SK-N-SH (cell line): ENCODE measurements around the gene FCRLB. TPM values are rescaled to one million over a fixed set of nuclear protein-coding genes. Genes with fewer than 3 reads are reported as not detected.
"Not testable (repeated sequence)": the region's sequence is repeated elsewhere in the genome, so short reads cannot be mapped to it uniquely, and the experiment has no call there.

Experiments used
- CTCF ChIA-PET: fragments of 300-600, 350-600 bp; formaldehyde crosslinking; extraction: SDS; loops from one replicate; lab custom pipeline; 2021; lab: Yijun Ruan, JAX
- POLR2A ChIA-PET: fragments of 350-600 bp; sonication (Branson Sonifier 250); formaldehyde crosslinking; extraction: SDS; loops from one replicate; lab custom pipeline; 2020; ENCODE audit warnings: antibody characterized with exemption, inconsistent platforms; lab: Yijun Ruan, JAX
- DNase-seq: peaks from one replicate; pipeline ENCODE4 v3.0.0; 2012
- H2AFZ ChIP-seq: fragments of 200-600 bp; sonication (generic); 2 replicates; pipeline ENCODE4 v1.8.1; 2016; ENCODE audit warnings: antibody characterized with exemption, mild to moderate bottlenecking, low read depth
- H3F3A ChIP-seq: fragments of 200-600 bp; sonication (generic); replicated peaks from 2 replicates; pipeline ENCODE3; 2016; ENCODE audit warnings: antibody characterized with exemption, mild to moderate bottlenecking; ENCODE audit not compliant: insufficient read depth
- H3K27ac ChIP-seq, 2 experiments: fragments of 200-500 bp in 1 of 2; fragments of 200-600 bp in 1 of 2; sonication (Bioruptor generic) in 1 of 2; sonication (generic), shearing (Covaris generic) in 1 of 2; 2 replicates each; pipeline versions ENCODE4 v1.5.1 to v1.6.1; 2014 to 2016; ENCODE audit warnings: low read depth in 2 of 2, inconsistent platforms in 1 of 2, low read length in 1 of 2, mild to moderate bottlenecking in 1 of 2, mixed read lengths in 1 of 2
- H3K27me3 ChIP-seq: fragments of 200-600 bp; sonication (generic), shearing (Covaris generic); 2 replicates; pipeline ENCODE4 v1.6.1; 2016; ENCODE audit warnings: mixed run types; ENCODE audit not compliant: insufficient read depth
- H3K36me3 ChIP-seq, 2 experiments: fragments of 200-500 bp in 1 of 2; fragments of 200-600 bp in 1 of 2; sonication (Bioruptor generic) in 1 of 2; sonication (generic) in 1 of 2; replicated peaks in 1 of 2; 2 replicates each; pipeline versions ENCODE3 to v1.5.1; 2014 to 2016; ENCODE audit warnings: low read length in 1 of 2, mild to moderate bottlenecking in 1 of 2; ENCODE audit not compliant: insufficient read depth in 2 of 2, control insufficient read depth in 1 of 2
- H3K4me1 ChIP-seq, 2 experiments: fragments of 200-500 bp in 1 of 2; fragments of 200-600 bp in 1 of 2; sonication (Bioruptor generic) in 1 of 2; sonication (generic), shearing (Covaris generic) in 1 of 2; 2 replicates each; pipeline versions ENCODE4 v1.5.1 to v1.6.1; 2014 to 2016; ENCODE audit warnings: low read depth in 1 of 2, low read length in 1 of 2, mixed run types in 1 of 2; ENCODE audit not compliant: insufficient read depth in 2 of 2, control insufficient read depth in 1 of 2
- H3K4me2 ChIP-seq: fragments of 200-600 bp; sonication (generic), shearing (Covaris generic); 2 replicates; pipeline ENCODE4 v1.6.1; 2017; ENCODE audit warnings: mixed run types
- H3K4me3 ChIP-seq, 2 experiments: fragments of 200-500 bp in 1 of 2; fragments of 200-600 bp in 1 of 2; sonication (Bioruptor generic) in 1 of 2; sonication (generic), shearing (Covaris generic) in 1 of 2; 2 replicates each; pipeline versions ENCODE4 v1.5.1 to v1.8.1; 2014 to 2016; ENCODE audit warnings: low read depth in 2 of 2, inconsistent platforms in 1 of 2, low read length in 1 of 2, mild to moderate bottlenecking in 1 of 2, mixed read lengths in 1 of 2, moderate library complexity in 1 of 2
- H3K79me2 ChIP-seq: fragments of 200-600 bp; sonication (generic); 2 replicates; pipeline ENCODE4 v1.8.1; 2017; ENCODE audit warnings: mild to moderate bottlenecking; ENCODE audit not compliant: insufficient read depth
- H3K9ac ChIP-seq: fragments of 200-600 bp; sonication (generic); 2 replicates; pipeline ENCODE4 v1.6.1; 2017; ENCODE audit warnings: mixed run types
- H3K9me2 ChIP-seq: fragments of 200-600 bp; sonication (generic); 2 replicates; pipeline ENCODE4 v1.6.1; 2017; ENCODE audit warnings: mixed run types
- H3K9me3 ChIP-seq: fragments of 200-600 bp; sonication (generic); 2 replicates; pipeline ENCODE4 v1.6.1; 2017; ENCODE audit warnings: mixed run types, mild to moderate bottlenecking, moderate library complexity
- H4K20me1 ChIP-seq: fragments of 200-600 bp; sonication (generic); 2 replicates; pipeline ENCODE4 v1.6.1; 2017; ENCODE audit warnings: mild to moderate bottlenecking, mixed run types; ENCODE audit not compliant: insufficient read depth
- CTCF ChIP-seq: fragments of 200-600 bp; sonication (generic); IDR thresholded peaks from 2 replicates; pipeline ENCODE4 v1.6.1; 2017; ENCODE audit warnings: antibody characterized with exemption, mild to moderate bottlenecking, moderate library complexity
- EP300 ChIP-seq, 2 experiments: IDR thresholded peaks; 2 replicates each; pipeline versions ENCODE4 v1.4.0 to v1.6.1; 2012; ENCODE audit warnings: borderline replicate concordance in 1 of 2, low read depth in 1 of 2, low read length in 1 of 2
- FOXM1 ChIP-seq: IDR thresholded peaks from 2 replicates; pipeline ENCODE4 v1.4.0; 2012; ENCODE audit warnings: low read depth, mild to moderate bottlenecking
- GABPA ChIP-seq: IDR thresholded peaks from 2 replicates; pipeline ENCODE4 v1.4.0; 2012; ENCODE audit warnings: low read depth, mild to moderate bottlenecking
- SIN3A ChIP-seq: IDR thresholded peaks from 2 replicates; pipeline ENCODE4 v1.6.1; 2012; ENCODE audit warnings: low read depth, mild to moderate bottlenecking, low read length, moderate library complexity, borderline replicate concordance
- WGBS: methylation state at CpG from one replicate; pipeline ENCODE4 v1.1.6; 2017; ENCODE audit warnings: low lambda C conversion rate; 5-methylcytosine and 5-hydroxymethylcytosine counted together
- polyA plus RNA-seq, 3 experiments: library from polyadenylated mRNA; depleted of rRNA; stranded (reverse); fragments of >200 nt; gene quantifications; 2 replicates each; pipeline ENCODE4 v1.2.3, GENCODE V29; 2012
- TF ChIP-seq, protein P1 (sequence below): IDR thresholded peaks from 2 replicates; pipeline ENCODE4 v1.4.0; 2012; ENCODE audit warnings: low read depth, borderline replicate concordance

FCRLB gene, protein sequence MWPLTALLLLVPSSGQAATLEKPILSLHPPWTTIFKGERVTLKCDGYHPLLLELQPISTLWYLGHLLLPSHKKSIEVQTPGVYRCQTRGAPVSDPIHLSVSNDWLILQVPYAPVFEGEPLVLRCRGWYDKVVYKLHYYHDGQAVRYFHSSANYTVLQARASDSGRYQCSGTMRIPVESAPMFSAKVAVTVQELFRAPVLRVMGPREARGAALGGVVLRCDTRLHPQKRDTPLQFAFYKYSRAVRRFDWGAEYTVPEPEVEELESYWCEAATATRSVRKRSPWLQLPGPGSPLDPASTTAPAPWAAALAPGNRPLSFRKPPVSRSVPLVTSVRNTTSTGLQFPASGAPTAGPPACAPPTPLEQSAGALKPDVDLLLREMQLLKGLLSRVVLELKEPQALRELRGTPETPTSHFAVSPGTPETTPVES
- 2.0 and 2.6 TPM in 2 replicates for polyA plus RNA-seq (2012; rRNA removed)
- polyA plus RNA-seq (2012; cell fraction: cytosol; rRNA removed), result 1.3 and 2.0 TPM in 2 replicates
- 2.8 and 4.2 TPM in 2 replicates for polyA plus RNA-seq (2012; cell fraction: nucleus; rRNA removed)

- DNase-seq, result no peak
- H3K9me2 ChIP-seq, result no peaks in the 10 kb centered on the region
- no peak within 1 kb of the TSS for H3K4me3 ChIP-seq
- no peak within 1 kb of the TSS for H2AFZ ChIP-seq
- H3K36me3 ChIP-seq, result no peaks in the 10 kb centered on the region
- POLR2A ChIA-PET, result no interaction called here
- no peaks in the 10 kb centered on the region for H4K20me1 ChIP-seq
- no peaks in the 10 kb centered on the region; the same call in 1 of the 2 replicates for H3K79me2 ChIP-seq
- peak within 1 kb of the TSS; percentile 20; the same call in 1 of the 2 replicates for H3K9ac ChIP-seq
- 13% methylated on average over 3 of the region's 4 CpGs for WGBS
- H3K9me3 ChIP-seq, result no peaks in the 10 kb centered on the region
- peaks cover 5 to 11% of the 10 kb centered on the region in 2 experiments; a peak in 2 of 4 replicates for H3K4me1 ChIP-seq
- peaks cover 13% of the 10 kb centered on the region for H3F3A ChIP-seq
- peak within 1 kb of the TSS in 1 of 2 experiments; percentile 85; a peak in 2 of 4 replicates for H3K27ac ChIP-seq
- no peak for TF ChIP-seq GABPA
- no peak for TF ChIP-seq CTCF
- TF ChIP-seq EP300 (IDR thresholded peaks at IDR 0.05; ENCODE audit: borderline replicate concordance in 1 of 2, low read depth in 1 of 2, low read length in 1 of 2), result no peak
- no peak for TF ChIP-seq SIN3A
- TF ChIP-seq, protein P1, sequence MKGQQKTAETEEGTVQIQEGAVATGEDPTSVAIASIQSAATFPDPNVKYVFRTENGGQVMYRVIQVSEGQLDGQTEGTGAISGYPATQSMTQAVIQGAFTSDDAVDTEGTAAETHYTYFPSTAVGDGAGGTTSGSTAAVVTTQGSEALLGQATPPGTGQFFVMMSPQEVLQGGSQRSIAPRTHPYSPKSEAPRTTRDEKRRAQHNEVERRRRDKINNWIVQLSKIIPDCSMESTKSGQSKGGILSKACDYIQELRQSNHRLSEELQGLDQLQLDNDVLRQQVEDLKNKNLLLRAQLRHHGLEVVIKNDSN, result no peak
- TF ChIP-seq FOXM1, result no peak
- CTCF ChIA-PET, result no interaction called here
- no peaks in the 10 kb centered on the region for H3K27me3 ChIP-seq
- peak within 1 kb of the TSS; percentile 22 for H3K4me2 ChIP-seq
Observed at GRCh38 chr1:161720956-161721737, at the start of gene FCRLB. TSS of gene FCRLB (plus strand) at chr1:161721544. CDS start at chr1:161722673, 1,129 bp downstream.

- H3K79me2 ChIP-seq, H3K4me1 ChIP-seq, H3K27me3 ChIP-seq, DNase-seq, H3K4me2 ChIP-seq, H4K20me1 ChIP-seq, H3K9ac ChIP-seq, H3F3A ChIP-seq, H3K27ac ChIP-seq, CTCF ChIA-PET, POLR2A ChIA-PET, H3K9me2 ChIP-seq, H3K36me3 ChIP-seq, H3K9me3 ChIP-seq, H2AFZ ChIP-seq, H3K4me3 ChIP-seq: not testable (repeated sequence)
- 40% methylated on average over 3 of the region's 7 CpGs for WGBS
Observed at GRCh38 chr1:161673437-161673836, 47.9 kb upstream of the FCRLB start.

DNA sequence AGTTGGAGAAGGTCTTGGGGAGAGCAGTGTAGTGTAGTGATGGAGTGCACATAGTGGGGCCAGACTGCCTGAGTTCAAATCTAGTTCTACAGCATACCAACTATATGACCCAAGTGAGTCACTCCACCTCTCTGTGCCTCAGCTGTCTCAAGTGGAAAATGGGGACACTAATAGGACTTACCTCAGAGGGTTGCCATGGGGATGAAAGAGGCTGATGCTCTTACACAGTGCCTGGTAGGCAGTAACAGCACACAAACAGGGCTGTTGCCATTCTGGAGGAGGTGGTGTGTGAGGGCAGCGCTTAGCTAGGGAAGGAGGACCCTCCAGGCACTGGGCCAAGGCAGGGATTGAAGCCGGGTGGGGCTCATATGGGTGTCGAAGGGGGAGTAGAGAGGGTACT is 46.9 kb upstream of the FCRLB start:
- H3K27me3 ChIP-seq, H3K9ac ChIP-seq, H3K9me3 ChIP-seq, H3K4me3 ChIP-seq, H2AFZ ChIP-seq, H3F3A ChIP-seq, DNase-seq, H3K9me2 ChIP-seq, H3K4me1 ChIP-seq, H3K79me2 ChIP-seq, H3K4me2 ChIP-seq, POLR2A ChIA-PET, H3K27ac ChIP-seq, H4K20me1 ChIP-seq, CTCF ChIA-PET, H3K36me3 ChIP-seq: not testable (repeated sequence)
- 42% methylated on average over 3 of the region's 3 CpGs for whole genome bisulfite sequencing

DNA sequence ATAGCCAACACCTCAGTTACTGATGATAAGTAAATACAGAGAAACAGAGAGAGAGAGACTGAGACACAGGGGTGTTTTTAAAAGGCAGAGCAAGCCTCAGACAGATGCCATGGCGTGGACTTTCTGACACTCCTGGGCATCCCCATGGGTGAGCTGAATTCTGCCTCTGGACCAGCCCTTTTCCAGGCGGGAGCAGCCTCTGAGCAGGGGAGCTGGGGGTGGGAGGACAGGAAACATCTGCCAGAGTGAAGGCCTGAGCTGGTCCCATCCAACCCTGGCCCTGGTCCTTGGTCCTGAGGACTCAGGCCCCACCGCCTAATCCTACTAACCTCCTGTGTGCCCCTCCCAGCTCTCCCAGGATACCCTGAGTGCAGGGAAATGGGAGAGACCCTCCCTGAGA is 46.4 kb upstream of the FCRLB start:
- H3K4me3 ChIP-seq, CTCF ChIA-PET, POLR2A ChIA-PET, H4K20me1 ChIP-seq, H3K79me2 ChIP-seq, H3K4me2 ChIP-seq, H3K9ac ChIP-seq, H3K27me3 ChIP-seq, H3K9me2 ChIP-seq, DNase-seq, H3K36me3 ChIP-seq, H3K9me3 ChIP-seq, H3K4me1 ChIP-seq, H2AFZ ChIP-seq, H3K27ac ChIP-seq, H3F3A ChIP-seq: not testable (repeated sequence)
- WGBS, result 14% methylated on average over 1 of the region's 3 CpGs
